ENCODE measurements around the gene RNF10.
"Not testable (repeated sequence)": the region's sequence is repeated elsewhere in the genome, so short reads cannot be mapped to it uniquely, and the experiment has no call there.

The RNF10 gene

GRCh38 chr12:120534203-120534702 lies at the start of gene RNF10:
Gene RNF10 (plus strand): TSS chr12:120534356. CDS start chr12:120534812, 456 bp downstream.
- FAIRE-seq = peak; percentile 77

DNA sequence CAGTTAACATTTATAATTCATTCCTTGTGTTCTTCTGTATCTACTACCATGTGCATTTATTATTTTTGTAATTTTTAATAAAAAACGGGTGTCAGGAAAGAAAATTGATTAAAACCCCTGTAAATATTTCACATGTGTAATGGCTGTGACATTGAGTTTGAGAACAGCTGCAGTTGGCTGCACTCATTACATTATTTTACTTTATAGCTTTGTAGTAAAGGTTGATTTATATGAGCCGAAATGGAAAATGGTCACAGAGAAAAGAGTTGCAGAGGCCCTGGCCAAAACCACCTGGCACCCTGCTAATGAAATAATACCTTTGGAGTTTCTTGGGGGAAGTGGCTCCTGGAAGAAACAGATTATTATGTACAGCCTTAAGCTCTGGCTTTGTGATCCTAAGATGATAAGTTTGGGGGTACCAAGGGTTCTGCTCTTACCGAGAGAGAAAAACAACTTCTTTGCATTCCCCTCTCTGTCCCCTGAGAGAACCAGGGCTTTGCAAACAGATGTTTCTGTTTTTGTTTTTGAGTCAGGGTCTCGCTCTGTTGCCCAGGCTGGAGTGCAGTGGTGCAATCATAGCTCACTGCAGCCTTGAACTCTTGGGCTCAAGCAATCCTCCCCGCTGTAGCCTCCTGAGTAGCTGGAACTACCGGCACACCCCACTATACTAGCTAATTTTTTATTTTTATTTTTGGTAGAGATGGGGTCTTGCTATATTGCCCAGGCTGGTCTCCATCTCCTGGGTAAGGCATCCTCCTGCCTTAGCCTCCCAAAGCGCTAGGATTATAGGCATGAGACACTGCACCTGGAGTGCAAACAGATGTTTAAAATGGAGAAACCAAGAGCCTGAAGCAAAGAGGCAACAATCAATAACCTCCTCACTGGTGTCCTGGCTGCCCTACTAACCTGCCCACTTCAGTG lies 47.9 kb upstream of the RNF10 start:
- no peak for FAIRE-seq

- FAIRE-seq = not testable (repeated sequence)
Measured at GRCh38 chr12:120487552-120487951, 46.6 kb upstream of the RNF10 start.

DNA sequence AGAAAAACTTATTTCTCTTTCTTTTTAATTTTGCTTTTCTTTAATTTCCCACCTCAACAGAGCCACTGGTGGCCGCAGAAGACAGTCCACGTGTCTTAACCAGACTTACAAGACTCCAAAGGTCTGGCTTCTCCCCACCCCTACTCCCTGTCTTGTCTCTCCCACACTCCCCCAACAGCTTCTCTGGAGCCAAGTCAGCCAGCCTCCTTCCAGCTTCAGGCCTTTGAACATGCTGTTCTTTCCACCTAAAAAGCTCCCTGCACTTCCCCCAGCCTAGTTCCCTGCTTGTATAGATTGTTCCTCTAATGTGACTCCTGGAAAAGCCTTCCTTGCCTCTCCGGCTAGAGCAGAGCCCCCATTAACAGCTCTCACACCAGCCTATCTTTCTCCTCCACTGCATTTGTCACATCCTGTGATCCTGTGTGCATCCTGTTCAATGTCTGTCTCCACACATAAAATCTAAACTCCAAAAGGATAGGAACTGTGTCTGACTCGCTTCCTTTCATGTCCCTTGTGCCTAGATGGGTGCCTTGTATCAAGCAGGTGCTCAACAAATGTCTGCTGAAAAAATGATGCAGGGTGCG lies 46.0 kb upstream of the RNF10 start:
- no peak for FAIRE-seq

DNA sequence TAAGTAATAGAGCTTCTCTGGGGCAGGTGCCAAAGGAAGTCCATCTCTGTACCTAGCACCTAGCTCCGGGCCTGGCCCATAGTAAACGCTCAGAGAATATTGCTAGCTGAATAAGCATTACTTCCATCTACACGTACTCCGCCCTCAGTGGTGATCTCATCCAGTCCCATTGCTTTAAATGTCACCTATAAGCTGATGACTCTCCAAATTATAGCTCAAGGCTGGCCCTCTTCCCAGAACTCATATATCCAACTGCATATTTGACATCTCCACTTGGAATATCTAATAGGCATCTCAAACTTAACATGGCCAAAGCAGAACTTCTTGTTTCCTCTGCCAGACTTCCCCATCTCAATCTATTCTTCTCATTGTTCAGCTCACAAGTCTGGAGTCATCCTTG lies 45.1 kb upstream of the RNF10 start:
- no peak for FAIRE-seq

- no peak for FAIRE-seq
Measured at GRCh38 chr12:120490325-120490724, 43.8 kb upstream of the RNF10 start.

DNA sequence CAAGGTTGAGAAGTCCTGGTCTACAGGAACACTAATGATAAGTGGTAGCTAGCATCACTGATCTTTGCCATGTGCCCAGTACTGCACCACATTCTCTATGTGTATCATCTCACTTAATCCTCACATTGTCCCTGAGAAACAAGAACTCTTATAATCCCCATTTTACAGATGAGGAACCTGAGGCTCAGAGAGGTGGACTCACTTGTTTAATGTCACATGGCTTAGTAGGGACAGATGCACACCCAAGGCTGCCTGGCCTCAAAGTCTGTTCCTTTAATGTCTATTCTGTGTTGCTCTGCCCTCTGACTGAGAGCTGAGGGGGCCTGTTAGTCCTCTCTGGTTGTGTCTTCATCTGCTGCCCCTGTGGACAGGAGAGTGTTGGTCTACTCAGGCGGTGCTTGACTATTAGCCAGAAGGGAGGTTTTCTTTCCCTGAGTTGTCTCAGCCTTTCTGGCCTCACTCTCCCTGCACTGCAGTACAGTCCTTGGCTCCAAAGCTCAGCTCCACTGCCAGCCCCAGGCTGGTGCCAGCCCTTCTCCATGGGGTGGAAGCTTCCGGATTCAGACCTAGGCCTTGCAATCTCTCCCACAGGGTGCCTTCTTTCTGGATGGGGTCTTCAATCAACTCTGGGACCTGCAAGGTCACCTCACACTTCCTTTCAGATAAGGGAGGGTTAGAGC lies 43.2 kb upstream of the RNF10 start:
- no peak for FAIRE-seq

- FAIRE-seq = no peak
Measured at GRCh38 chr12:120495186-120495730, 38.9 kb upstream of the RNF10 start.

- no peak for FAIRE-seq
Measured at GRCh38 chr12:120495731-120496412, 38.3 kb upstream of the RNF10 start, which contains the start of gene DYNLL1. Gene DYNLL1 (plus strand): TSS chr12:120496113. CDS start chr12:120496422, 309 bp downstream.

- FAIRE-seq = no peak
Measured at GRCh38 chr12:120496413-120497340, 37.5 kb upstream of the RNF10 start.

GRCh38 chr12:120497524-120498150 lies 36.5 kb upstream of the RNF10 start:
- FAIRE-seq = no peak

DNA sequence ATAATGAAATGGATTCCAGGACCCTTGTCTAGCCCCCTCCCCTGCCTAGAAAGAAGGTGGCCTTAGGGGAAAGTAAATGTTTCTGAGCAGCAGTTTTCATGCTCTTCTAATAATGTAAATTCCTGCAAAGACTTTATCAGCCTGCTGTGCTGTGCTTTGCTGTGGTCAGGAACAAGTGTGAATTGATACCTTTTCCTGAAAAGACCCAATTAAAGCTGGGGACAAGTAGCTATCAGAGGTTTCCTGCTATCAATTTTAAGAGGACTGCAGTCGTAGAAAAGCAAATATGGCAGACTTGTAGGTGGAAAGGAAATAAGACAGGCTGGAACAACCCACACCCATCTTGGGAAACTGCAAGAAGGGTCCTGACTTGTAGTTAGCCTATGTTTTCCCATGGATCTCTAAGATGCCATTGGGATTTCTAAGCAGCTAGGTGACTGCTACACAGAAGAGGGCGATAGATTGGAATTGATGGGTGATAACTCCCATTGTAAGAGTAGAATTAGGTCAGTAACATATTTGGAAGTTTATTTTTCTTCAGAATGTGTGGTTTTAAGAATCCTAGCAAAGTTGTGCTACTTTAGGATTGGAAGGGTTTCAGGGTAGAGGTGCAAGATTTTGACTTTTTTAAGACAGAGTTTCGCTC lies 35.2 kb upstream of the RNF10 start:
- no peak for FAIRE-seq

DNA sequence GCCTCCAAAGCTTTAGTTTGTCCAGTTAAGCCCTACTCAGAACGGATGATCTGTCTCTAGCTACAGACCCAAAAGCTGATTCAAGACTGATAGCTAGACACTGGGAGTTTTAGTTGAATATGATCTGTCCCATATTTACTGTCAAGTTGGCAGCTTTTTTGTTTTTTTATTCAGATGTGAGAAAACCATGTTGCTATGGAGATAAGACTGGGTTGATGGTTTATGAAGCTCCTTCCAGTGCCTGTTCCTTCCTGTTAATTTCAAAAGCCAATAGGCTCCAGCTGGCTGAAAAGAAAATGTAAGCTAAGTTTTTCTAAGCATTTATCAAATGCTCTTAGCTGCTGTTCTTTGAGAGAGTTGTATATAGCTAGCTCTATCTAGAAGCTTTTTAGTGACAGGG lies 33.6 kb upstream of the RNF10 start:
- FAIRE-seq = no peak

- no peak for FAIRE-seq
Measured at GRCh38 chr12:120504587-120504986, 29.6 kb upstream of the RNF10 start.

DNA sequence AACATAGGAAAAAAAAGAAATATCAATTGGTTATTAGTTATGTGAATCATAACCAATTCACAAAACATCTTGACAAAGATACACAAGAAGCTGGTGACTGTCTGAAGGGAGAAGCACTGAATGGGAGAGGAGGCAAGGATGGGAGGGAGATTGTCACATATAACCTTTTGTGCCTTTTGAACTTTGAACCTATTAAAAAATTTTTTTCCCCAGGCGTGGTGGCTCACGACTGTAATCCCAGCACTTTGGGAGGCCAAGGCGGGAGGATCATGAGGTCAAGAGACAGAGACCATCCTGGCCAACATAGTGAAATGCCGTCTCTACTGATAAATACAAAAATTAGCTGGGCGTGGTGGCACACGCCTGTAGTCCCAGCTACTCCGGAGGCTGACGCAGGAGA lies 25.6 kb upstream of the RNF10 start:
- FAIRE-seq = no peak

GRCh38 chr12:120514002-120514401 lies 20.2 kb upstream of the RNF10 start:
- FAIRE-seq = no peak

GRCh38 chr12:120515496-120515895 lies 18.7 kb upstream of the RNF10 start:
- no peak for FAIRE-seq

DNA sequence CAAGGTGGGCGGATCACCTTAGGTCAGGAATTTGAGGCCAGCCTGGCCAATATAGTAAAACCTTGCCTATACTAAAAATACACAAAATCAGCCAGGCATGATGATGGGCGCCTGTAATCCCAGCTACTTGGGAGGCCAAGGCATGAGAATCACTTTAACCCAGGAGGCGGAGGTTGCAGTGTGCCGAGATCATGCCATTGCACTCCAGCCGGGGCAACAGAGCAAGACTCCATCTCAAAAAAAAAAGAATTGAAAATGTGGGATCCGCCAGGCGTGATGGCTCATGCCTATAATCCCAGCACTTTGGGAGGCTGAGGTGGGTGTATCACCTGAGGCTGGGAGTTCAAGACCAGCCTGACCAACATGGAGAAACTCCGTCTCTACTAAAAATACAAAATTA lies 14.8 kb upstream of the RNF10 start:
- FAIRE-seq = not testable (repeated sequence)

- no peak for FAIRE-seq
Measured at GRCh38 chr12:120522568-120522967, 11.6 kb upstream of the RNF10 start.

DNA sequence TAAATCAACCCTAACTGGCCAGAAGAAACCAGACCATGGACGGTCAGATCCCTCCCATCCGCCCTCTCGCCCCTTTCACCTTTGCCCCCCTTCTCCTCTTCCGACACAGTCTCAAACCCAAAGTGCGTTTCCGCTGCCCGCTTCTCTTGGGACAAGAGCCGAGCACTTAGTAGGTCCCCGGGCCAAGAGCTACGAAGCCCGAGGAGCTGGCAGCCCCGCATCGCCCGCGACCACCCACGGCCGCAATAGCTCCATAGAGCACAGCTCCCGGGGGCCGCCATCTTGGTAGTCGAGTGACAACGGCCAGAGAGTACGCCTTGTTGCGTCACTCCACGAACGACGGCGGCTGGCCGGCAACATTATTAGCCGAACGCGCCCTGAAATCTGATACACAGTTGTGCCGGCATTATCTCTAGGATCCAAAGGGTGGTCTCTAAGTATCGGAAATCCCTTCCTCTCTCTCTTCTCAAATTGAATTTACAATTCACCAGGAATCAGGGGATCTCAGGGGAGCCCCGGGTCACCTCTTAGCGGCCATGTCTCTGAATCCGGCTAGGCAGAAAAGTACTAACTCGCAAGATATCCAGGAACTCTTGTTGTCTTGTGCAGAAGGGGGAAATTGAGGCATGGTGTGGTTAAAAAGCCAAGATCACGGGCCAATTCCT lies 5.2 kb upstream of the RNF10 start, which contains the start of gene COQ5:
COQ5 (minus strand) TSS at position 298 of the 665 bp plus-strand sequence; CDS start at position 281, 17 bp downstream.
- FAIRE-seq = no peak

Measured in islet of Langerhans (tissue), 1 donor.